NCI-H128 (cell line): ENCODE data around the gene NTN5.
"Not testable (repeated sequence)": the region's sequence is repeated elsewhere in the genome, so short reads cannot be mapped to it uniquely, and the experiment has no call there.

ENCODE experiments used
- DNase-seq: peaks from one replicate; lab custom pipeline; 2025; ENCODE audit not compliant: unreplicated experiment; lab: John Stamatoyannopoulos, UW

The NTN5 gene

DNA sequence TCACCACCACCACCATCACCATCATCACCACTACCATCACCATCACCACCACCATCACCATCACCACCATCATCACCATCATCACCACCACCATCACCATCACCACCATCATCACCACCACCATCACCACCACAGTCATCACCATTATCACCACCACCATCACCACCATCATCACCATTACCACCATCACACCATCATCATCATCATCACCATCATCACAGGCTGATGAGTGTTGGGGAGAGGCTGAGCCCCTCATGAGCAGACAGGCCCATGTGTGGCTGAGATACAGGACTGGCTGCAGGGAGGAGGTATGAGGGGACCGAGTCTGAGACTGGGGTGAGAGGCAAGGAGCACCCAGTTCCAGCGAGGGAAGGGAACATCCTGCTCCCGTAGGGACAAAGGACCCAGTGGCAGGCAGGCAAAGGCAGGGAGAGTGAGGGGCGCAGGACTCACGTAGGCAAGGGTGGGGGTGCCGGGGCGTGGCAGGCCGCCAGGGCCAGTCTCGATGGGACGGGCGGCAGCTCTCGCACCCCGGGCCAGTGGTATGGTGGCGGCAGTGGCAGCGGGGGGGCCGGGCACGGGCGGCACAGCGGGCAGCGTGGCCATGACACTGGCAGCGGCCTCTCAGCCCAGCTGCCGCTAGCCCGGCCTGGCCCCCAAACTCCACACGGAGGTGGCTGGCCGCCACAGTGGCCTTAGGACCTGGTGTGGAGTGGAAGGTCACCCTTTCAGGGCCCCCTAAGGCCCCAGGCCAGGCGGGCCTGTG, 2.7 kb downstream of the NTN5 start:
- no peak for DNase-seq

DNA sequence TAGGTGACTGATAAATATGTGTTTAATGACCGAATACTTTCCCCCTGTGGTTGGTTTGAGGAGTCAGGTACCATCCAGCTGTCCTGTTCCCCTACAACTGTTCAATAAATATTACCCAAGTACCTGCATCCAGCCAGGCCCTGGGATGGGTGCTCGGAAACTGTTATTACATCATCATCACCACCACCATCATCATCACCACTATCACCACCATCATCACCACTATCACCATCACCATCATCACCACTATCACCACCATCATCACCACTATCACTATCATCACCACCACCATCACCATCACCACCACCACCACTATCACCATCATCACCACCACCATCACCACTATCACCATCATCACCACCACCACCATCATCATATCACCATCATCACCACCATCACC, 4.1 kb downstream of the NTN5 start:
- DNase-seq = no peak

DNA sequence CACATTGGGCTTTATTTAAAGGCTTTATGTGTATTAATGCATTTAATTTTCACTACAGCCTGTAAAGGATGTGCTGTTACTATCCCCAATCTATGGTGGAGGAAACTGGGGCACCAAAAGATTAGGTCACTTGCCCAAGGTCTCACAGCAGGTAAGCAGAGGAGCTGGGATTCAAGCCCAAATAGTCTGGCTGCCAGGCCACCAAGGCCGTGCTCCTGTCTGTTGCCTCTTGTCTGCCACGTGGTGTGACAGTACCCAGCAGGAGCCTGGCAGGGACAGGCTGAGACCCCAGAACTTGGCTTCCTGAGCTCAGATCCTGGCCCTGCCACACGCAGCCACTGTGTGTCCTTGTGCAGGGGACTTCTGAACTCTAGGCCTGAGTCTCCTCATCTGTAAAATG, 4.5 kb downstream of the NTN5 start:
- no peak for DNase-seq

DNA sequence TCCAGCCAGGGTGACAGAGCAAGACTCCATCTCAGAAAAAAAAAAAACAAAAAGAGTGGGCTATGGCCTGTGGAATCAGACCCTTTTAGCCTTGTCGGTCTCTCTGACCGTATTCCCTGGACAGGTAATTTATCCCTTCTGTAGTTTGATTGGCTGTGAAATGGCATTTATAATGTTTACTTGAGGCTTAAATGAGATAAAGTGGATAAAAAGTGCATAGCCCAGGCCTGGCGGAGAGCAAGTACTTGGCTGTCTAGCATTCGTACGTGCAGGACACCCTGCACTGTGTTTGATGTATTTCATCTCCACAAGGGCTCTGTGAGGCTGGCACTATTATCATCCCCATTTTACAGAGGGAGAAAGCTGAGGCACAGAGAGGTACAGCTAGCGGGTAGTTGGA, 7.0 kb downstream of the NTN5 start:
- no peak for DNase-seq

DNA sequence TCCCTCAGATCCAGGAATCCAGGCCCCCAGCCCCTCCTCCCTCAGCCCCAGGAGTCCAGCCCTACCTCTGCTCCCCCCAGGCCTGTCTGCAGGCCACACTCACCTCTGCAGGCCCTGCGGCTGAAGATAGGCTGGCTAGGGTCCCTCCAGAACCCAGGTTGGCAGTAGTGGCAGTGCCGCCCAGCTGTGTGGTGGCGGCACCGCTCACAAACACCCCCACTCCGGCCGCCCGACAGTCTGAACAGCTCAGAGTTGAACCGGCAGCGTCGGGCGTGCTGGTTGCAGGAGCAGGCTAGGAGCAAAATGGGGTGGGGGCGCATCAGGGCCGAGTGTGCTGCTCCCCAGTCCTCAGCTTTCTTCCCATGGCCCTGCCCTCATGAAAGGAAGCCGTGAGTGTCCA, 8.3 kb downstream of the NTN5 start:
- no peak for DNase-seq

DNA sequence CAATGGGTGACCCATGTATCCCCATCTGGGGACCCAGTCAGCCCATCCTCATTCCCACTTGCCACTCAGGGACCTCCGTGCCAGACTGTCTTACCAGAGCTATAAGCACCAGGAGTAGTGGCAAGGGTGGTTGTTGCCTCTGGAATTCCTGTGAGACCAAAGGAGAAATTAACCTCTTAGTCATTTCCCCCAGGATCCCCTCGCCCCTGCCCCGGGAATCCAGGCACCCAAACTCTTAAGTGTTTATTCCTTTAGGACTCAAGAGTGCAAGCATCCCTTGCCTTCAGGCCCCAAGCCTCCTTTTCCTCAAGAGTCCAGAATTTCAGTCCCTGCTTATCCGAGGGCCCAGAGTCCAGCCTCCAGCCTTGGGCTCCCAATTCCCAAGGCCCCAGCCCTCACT, 9.2 kb downstream of the NTN5 start:
- no peak for DNase-seq

DNA sequence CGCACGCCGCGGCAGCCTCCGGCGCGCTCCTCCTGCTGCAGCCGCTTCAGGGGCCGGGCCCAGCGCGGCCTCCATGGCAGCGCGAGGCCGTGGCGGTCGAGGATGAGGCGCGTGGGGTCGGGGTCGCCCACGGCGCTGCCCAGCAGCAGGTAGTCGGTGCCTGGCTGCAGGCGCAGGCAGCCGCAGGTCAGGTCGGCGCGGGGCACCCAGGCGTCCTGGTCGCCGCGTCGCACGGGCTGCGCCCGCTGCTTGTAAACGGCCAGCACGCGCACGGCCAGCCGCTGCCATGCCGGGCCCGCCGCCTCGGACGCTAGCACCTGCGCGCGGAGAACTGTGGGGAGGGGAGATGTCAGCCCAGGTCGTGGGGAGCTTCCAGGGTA, 11.1 kb downstream of the NTN5 start:
- no peak for DNase-seq

DNA sequence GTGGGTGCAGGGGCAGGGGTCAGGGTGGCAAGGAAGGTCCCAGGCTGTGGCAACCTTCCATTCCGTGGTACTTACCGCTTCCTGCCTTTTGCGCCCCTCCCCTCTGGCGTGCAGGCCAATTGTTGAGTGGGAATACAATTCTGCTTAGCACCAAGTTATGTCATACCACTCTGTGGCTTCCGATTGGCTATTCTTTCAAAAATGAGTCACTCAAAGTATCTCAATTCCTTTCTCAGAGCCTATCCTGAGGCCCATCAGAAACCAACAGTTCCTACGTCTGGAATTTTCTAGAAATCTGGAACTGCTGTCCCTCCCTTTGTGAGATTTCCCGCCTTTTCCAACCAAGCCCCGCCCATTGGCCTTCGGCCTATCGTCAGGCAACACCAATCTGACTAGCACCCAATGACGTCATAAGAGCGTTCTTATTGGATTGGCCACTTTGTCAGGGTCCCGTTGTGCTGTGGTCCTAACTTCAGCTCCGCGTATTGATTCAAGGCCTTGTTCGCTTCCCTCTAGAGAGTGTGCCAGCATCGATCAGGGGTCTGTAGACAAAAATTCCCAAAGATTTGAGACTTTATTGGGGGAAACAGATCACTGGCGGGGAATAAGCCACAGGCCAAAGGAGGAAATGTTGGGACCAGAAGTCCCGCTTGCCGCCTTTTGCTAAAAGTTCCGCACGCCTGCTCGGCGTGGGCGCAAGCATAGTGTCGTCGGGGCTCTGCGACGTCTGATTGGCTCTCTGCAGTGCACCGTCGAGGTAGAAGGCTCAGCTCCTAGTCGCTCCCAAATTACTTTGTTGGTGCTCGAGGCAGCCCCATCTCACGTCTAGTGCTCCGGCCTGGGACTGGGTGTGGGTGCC, 11.7 kb downstream of the NTN5 start:
- no peak for DNase-seq

DNA sequence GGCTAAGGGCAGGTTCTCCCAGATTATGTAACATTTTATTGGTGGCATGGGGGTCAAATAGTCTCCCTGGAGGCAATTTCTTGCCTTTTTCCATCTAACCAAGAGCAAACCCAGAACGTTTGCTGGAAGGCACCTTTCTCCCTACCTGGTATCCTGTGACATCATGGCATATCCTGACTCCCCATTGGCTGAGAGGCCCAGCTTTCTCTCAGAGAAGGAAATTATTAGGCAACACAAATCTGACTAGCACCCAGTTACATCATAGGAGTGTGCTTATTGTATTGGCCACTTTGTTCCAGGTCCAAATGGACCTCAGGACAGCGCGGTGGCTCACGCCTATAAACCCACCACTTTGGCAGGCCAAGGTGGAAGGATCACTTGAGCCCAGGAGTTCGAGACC, 13.0 kb downstream of the NTN5 start:
- DNase-seq = no peak

DNA sequence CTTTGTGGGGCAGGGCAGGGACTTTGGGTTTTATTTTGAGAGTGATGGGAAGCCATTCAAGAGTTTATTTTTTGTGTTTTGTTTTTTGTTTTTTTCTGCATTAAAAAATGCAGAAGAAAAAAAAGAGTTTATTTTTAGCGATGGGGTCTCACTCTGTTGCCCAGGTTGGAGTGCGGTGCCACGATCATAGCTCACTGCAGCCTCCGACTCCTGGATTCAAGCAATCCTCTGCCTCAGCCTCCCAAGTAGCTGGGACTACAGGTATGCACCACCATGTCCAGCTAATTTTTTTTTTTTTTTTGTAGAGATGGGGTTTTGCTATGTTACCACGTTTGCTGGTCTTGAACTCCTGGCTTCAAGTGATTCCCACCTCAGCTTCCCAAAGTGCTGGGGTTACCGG, 14.3 kb downstream of the NTN5 start:
- no peak for DNase-seq

DNA sequence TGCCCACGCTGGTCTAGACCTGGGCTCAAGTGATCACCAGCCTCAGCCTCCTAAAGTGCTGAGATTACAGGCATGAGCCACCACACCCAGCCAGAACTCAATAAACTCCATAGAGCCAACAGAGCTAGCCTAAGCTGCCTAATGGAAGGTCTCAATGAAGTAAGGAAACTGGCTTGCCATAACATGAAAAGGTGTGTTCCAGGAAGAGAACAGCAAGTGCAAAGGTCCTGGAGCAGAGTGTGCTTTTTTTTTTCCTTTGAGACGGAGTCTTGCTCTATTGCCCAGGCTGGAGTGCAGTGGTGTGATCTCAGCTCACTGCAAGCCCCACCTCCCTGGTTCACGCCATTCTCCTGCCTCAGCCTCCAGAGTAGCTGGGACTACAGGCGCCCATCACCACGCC, 15.0 kb downstream of the NTN5 start:
- DNase-seq = not testable (repeated sequence)

DNA sequence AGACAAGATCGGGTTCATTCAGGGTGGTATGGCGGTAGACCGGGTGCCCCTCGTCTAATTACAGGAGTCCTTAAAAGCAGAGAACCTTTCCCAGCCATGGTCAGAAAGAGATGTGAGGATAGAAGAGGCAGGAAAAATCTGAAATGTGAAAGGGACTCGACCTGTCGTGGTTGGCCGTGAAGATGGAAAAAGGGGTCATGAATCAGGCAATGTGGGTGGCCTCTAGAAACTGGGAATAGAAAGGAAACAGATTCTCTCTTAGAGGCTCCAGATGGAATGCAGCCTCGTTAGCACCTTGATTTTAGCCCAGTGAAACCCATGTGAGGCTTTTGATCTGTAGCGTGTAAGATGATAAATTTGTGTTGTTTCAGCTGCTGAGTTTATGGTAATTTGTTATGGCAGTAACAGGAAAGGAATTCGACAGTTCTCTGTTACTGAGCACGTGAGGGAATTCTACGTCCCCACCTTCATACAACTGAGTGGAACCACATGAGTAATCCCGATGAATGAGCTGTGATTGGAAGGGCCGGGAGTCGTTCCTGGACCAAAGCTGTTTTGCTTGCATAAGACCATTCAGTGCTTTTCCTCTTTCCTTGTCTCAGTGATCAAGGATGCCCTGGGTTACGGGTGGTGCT, 15.9 kb downstream of the NTN5 start:
- no peak for DNase-seq

DNA sequence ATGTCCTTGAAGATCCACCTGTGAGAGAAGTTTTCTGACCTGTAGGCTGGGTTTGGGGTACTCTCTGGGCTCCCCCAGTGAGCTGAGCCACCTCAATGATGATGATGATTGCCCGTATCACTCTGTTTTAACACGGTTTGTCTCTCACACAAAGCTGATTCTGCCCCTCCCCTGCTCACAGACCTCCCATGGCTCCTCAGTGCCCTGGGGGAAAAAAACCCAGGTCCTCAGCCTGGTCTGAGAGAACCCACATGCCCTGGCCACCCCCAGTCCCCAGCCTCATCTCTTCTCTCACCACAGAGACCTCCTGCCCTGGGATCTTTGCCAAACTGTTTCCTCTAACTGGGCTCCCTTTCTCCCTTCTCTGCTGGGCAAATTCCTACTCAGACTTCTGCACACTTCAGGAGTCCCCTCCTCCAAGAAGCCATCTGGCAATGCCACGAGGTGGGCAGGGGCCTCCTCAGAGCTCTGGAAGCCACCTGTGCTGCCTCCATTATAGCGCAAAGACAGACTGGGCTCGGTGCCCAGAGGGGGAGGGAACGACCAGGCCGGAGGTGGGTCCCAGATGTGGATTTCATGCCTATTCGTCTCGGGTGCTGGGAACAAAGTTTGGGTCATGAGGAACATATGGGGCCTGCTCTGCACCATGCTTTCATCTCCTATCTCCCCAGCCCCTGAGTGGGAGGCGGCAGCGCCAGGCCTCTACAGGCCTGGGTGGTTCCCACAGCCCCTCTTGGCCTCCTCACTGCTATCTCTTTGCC, 18.3 kb downstream of the NTN5 start:
- no peak for DNase-seq

DNA sequence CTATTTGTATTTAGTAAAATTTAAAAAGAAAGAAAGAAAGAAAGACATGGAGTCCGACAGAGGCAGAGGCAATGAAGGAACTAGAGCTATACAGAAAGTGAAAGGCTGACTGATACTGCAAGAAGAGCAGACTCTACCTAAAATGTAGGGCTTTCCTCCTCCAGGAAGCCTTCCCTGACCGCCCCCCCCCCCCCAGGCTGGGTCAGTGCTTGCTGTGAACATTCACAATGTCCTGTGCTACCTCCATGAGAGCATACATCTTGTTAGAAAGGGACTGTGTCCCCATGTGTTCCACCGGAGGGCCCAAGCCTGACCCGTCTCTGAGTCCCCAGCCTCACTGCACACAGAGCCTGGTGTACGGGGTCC, 21.2 kb downstream of the NTN5 start:
- no peak for DNase-seq

DNA sequence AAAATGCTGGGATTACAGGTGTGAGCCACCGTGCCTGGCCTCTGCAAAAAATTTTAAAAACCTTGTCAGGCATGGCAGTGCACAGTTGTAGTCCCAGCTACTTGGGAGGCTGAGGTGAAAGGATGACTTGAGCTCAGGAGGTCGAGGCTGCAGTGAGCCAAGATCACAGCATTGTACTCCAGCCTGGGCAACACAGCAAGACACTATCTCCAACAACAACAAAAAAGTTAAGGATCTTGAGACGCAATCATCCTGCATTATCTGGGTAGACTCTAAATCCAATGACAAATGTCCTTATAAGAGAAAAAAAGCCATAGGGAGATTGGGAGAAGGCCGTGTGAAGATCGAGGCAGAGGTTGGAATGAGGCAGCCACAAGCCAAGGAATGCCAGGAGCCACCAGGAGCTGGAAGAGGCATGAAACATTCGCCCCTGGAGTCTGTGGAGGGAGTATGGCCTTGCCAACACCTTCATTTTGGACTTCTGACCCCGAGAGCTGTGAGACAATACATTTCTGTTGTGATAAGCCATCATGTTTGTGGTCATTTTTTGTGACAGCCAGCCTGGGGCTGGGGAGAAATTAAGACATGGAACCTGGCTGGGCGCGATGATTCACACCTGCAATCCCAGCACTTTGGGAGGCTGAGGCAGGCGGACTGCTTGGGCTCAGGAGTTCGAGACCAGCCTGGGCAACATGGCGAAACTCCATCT, 21.7 kb downstream of the NTN5 start:
- DNase-seq = no peak

DNA sequence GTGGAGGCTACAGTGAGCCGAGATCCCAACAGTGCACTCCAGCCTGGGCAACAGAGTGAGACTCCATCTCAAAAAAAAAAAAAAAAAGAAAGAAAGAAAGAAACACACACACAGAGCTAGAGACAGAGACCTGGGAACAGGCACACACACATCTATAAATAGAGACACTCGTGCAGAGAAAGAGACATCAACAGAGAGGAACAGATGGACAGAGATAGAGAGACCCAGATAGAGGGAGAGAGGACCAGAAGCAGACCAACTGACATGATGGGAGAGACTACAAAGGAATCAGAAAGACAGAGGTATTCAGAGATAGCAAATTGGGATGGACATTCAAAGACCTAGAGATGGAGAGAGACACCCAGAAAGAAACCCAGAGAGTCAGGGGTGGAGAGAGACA, 24.7 kb downstream of the NTN5 start:
- DNase-seq = no peak

DNA sequence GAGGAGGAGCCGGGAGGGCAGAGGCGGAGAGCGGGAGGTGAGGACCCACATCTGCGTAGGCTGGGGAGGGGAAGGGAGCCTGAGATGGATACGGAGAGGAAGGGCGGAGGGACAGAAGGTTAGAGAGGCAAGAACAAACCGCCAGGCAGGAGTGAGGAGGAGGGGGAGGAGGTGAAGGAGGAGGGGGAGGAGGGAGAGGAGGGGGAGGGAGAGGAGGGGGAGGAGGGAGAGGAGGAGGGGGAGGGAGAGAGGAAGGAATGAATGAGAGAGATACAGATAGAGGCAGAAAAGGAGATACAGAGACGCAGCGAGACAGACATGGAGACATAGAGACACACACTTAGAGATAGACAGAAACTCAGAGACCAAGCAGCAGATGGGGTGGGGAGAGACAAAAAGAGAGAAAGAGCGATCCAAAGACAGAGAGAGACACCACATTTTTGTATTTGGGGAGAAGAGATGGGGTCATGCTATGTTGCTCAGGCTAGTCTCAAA, 26.0 kb downstream of the NTN5 start:
- DNase-seq = no peak

DNA sequence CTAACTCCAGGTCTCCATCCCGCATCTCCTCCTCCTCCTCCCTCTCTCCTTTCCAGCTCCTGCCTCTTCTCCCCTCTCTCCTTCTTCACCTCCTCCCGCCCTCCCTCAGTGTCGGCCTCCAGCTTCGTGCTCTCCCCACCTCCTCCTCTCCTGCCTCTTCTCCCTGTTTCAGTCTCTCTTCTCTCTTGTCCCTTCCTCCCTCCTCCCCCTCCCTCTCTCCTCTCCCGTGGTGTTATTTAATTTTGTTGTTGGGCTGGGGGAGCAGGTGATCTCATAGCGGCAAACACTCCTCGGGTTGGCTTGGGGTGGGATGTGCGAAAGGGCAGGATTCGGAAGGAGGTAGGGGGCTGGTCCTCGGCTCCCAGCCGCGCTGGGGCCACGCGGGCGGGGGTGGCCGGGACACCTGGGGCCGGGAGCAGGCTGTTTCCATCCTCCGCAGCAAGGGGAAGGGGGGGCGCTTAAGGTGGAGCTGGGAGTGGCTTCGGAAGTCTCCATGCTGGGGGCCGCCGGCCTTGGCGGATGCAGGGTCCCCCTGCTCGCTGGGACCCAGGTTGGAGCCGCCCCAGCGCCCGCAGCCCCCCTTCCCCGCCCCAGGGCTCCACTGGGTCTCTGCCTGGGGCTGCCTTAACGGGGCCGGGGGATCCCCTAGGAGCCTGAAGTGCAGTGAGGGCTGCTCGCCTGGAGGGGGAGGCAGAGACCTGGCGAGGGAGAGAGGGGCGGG, 26.7 kb downstream of the NTN5 start, which contains the start of gene CA11:
Gene CA11, minus strand, starts transcription at position 187 of the 721 bp plus-strand sequence. CDS start 555 bp downstream, outside the sequence.
- DNase-seq = peak; percentile 85

DNA sequence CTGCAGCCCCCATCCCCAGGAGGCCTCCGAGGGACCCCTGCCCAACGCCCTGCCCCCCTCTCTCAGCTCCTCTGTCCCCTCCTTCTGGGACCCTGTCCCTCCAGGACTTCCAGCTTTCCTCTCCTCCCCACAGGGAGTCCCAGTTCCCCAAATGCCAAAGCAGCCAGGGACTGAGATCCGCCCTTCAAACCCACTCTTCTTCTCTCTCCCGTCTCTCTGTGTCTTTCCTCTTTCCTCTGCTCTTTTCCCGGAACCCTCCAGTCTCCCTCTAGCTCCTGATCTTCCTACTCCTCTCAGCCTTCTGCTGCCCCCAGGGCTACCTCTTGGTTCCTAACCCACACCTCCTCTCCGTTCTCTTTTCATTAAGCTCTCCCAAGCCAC, 27.2 kb downstream of the NTN5 start:
- no peak for DNase-seq
